Stimulated activated CD4-positive, alpha-beta T cell treated with anti-CD3 and anti-CD28 coated beads, Interleukin-12 subunit alpha, Interleukin-12 subunit beta, amount 100 ng/mL, for 24 hours (primary cell): ENCODE results near the gene MYL5.
"Not testable (repeated sequence)": the region's sequence is repeated elsewhere in the genome, so short reads cannot be mapped to it uniquely, and the experiment has no call there.

Experiments used
- DNase-seq, 2 experiments: peaks; one replicate each; pipeline ENCODE4 v3.0.0-alpha.2; 2020; ENCODE audit warnings: low read depth in 2 of 2

The MYL5 gene

GRCh38 chr4:687048-687970, 13.0 kb downstream of the MYL5 start:
- DNase-seq, result no peak

- DNase-seq, result no peak
These were observed 13.9 kb downstream of the MYL5 start for GRCh38 chr4:687971-688853.

GRCh38 chr4:688854-689681, 14.7 kb downstream of the MYL5 start, which contains the start of gene SLC49A3:
Gene SLC49A3, minus strand, starts transcription at chr4:689151. Its CDS starts 24 bp downstream, at chr4:689127.
- no peak for DNase-seq

DNA sequence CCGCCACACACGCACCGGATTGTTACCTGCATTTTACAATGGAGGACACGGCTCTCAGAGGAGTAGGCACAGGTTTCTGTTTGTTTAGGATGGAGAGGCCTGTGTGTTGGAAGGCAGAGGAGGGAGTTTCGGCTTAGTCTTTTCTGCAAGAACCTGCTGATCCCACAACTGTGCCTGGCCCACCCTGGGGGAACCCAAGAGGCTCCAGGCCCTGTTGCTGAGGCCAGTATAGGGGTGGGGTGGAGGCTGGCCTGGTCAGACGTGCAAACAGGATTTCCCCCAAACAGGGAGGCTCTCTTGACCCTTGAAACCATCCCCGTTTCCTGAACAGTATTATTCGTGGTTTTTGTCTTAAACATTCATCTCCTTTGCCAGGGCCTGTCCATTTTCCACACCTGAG, 15.4 kb downstream of the MYL5 start:
- no peak for DNase-seq

GRCh38 chr4:692771-693554, 18.6 kb downstream of the MYL5 start:
- no peak for DNase-seq

GRCh38 chr4:694341-694940, 20.1 kb downstream of the MYL5 start:
- DNase-seq, result not testable (repeated sequence)

DNA sequence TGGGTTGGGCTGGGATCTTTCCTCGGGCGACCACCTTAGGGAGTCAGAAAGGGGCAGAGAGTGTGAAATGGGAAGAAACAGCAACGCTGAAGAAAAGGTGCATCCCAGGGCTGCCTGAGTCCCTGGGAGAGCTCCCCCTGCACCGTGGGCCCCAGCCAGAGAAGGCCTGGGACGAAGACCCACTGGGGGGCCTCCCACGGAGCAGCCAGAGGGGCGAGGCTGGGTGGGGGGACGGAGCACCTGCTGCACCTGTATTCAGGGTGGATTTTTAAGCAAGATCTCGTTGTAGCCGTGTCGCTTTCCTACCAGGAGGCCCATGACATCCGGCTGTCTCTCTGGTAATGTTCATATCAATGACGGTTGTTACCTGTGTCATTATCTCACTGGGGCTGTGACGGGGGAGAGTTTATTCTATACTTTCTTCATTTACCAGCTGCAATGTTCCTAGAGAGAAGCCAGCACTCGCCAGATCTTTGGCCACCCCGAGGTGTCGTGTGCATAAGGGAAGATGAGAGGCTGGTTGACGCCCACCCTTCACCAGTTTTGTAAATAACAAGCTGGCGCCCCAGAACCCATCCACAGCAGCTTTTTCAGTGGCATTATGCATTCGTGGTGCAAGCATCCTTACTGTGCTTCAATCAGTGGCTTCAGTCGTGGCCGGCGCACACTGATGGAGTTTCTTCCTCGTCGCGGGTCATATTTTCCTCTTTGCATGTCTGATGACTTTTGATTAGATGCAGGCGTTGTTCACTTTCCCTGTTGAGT, 25.7 kb downstream of the MYL5 start:
- DNase-seq, result no peak

GRCh38 chr4:700587-701264, 26.4 kb downstream of the MYL5 start:
- no peak for DNase-seq

- DNase-seq, result no peak
These were observed 28.3 kb downstream of the MYL5 start for GRCh38 chr4:702618-703048.

DNA sequence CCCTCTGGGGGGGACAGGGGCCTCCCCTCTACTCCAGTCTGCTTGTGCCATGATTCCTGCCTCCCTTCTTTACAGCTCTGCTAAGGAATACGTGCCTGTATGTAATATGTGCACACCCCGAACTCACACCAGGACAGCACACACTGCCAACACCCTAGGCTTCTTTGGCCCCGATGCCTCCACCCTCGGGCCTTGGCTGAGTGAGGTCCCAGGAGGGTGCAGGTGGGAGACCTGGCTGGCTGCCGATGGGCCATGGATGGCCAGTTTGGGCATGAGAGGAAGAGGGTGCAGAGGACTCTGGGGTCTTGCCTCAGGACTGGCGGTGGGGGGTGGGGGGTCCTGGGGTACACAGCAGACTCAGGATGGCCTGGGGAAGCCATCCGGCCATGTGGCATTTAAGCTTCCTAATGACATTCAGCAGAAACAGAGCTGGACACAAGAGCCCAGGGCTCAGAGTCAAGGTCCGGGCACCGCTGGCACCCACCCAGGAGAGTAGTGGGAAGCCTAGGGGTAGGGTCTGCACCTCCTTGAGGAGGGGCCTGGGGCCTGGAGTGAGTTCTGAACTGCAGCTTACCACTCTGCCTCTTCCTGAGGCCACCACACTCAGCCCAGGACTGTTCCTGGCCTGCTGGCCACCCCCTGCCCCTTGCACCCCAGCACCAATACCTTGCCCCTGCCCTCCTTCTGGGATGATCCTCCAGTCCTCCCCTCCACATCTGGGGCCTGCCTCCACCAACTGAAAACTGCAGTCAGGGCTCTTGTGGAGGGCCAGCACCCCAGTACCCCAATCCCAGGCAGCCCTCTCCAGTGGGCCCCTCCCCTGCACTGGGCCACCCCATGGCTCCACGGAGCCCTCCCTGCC, 29.2 kb downstream of the MYL5 start:
- no peak for DNase-seq

- DNase-seq, result no peak
These were observed 30.0 kb downstream of the MYL5 start for GRCh38 chr4:704198-704891.

- no peak for DNase-seq
These were observed 30.6 kb downstream of the MYL5 start for GRCh38 chr4:704971-705277.

GRCh38 chr4:705278-706082, 31.1 kb downstream of the MYL5 start, which contains the start of gene PCGF3:
Gene PCGF3, plus strand, starts transcription at chr4:705832. Its CDS starts 27,849 bp downstream, at chr4:733681.
- DNase-seq, result peak; percentile 96 to 98

- not testable (repeated sequence) for DNase-seq
These were observed 31.8 kb downstream of the MYL5 start for GRCh38 chr4:706083-706633.

DNA sequence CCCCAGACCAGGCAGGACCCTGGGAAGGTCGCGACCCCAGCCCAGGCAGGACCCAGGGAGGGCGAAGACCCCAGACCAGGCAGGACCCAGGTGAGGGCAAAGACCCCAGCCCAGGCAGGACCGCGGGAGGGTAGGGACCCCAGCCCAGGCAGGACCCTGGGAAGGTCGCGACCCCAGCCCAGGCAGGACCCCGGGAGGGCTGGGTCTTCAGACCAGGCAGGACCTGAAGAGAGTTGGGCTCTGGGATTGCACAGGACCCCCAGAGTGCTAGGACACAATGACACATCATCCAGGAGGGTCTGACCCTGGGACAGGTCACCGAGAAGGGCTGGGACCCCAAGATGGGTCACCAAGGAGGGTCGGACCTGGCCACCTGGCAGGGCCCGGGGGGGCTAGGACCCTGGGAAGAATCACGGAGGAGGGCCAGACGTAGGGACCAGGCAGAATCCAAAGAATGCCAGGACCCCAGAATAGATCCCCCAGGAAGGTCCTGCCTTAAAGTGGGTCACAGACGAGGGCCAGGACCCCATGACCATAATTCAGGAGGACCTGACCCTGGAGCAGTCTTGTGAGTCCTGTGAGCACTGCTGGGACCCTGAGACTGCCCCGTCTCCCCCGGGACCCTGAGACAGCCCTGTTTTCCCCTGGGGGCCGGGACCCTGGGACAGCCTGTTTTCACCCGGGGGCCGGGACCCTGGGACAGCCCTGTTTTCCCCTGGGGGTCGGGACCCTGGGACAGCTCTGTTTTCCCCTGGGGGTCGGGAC, 32.7 kb downstream of the MYL5 start:
- no peak for DNase-seq
